LNCaP clone FGC (cell line): ENCODE data around the gene UBALD1.

Experiments
- DNase-seq: peaks from one replicate; pipeline ENCODE4 v3.0.0-alpha.2; 2011; ENCODE audit warnings: low read depth
- H3K4me3 ChIP-seq: 2 replicates; pipeline ENCODE4 v1.5.1; 2011; ENCODE audit warnings: mild to moderate bottlenecking, low read depth, low read length, control low read depth
- CTCF ChIP-seq: IDR thresholded peaks from 2 replicates; pipeline ENCODE4 v1.5.1; 2012; ENCODE audit warnings: mild to moderate bottlenecking; ENCODE audit not compliant: control insufficient read depth, insufficient read depth; ENCODE audit errors: extremely low read depth

The UBALD1 gene

GRCh38 chr16:4633910-4634635 lies 19.4 kb upstream of the UBALD1 start:
- DNase-seq = no peak
- no peak for TF ChIP-seq CTCF
- H3K4me3 ChIP-seq = no peak overlapping the region

- DNase-seq = no peak
- no peak for TF ChIP-seq CTCF
- no peak overlapping the region for H3K4me3 ChIP-seq
These were observed 16.8 kb upstream of the UBALD1 start for GRCh38 chr16:4631444-4631843.

GRCh38 chr16:4628283-4628682 lies 13.6 kb upstream of the UBALD1 start:
- no peak overlapping the region for H3K4me3 ChIP-seq
- TF ChIP-seq CTCF = no peak
- DNase-seq = no peak

- no peak for TF ChIP-seq CTCF
- peak overlapping the region; percentile 95 for H3K4me3 ChIP-seq
- DNase-seq = no peak
These were observed 11.7 kb upstream of the UBALD1 start for GRCh38 chr16:4626396-4626795.

GRCh38 chr16:4625560-4626159 lies 11.0 kb upstream of the UBALD1 start:
- H3K4me3 ChIP-seq = peak overlapping the region; percentile 95
- no peak for DNase-seq
- TF ChIP-seq CTCF = no peak

GRCh38 chr16:4624827-4625559 lies 10.3 kb upstream of the UBALD1 start:
- no peak for TF ChIP-seq CTCF
- no peak for DNase-seq
- peak overlapping the region; percentile 95 for H3K4me3 ChIP-seq
